Measurements from ENCODE around the gene CABLES2.

Gene CABLES2

GRCh38 chr20:62370115-62370806 lies 36.8 kb downstream of the CABLES2 start:
- DNase-seq, result no peak

GRCh38 chr20:62369815-62370114 lies 37.3 kb downstream of the CABLES2 start:
- DNase-seq, result no peak

GRCh38 chr20:62368976-62369814 lies 37.9 kb downstream of the CABLES2 start:
- DNase-seq, result no peak

GRCh38 chr20:62368392-62368975 lies 38.6 kb downstream of the CABLES2 start:
- no peak for DNase-seq

- DNase-seq, result no peak
These were observed 39.3 kb downstream of the CABLES2 start for GRCh38 chr20:62367633-62368391.

GRCh38 chr20:62367136-62367632 lies 39.9 kb downstream of the CABLES2 start, which contains the start of gene LAMA5:
Gene LAMA5, minus strand, starts transcription at chr20:62367312. Its CDS starts 67 bp downstream, at chr20:62367245.
- DNase-seq, result no peak

- no peak for DNase-seq
These were observed 40.5 kb downstream of the CABLES2 start for GRCh38 chr20:62366370-62367135.

- DNase-seq, result no peak
These were observed 41.2 kb downstream of the CABLES2 start for GRCh38 chr20:62365814-62366369.

- no peak for DNase-seq
These were observed 42.0 kb downstream of the CABLES2 start for GRCh38 chr20:62364911-62365736.

- DNase-seq, result no peak
These were observed 42.9 kb downstream of the CABLES2 start for GRCh38 chr20:62363920-62364851.

- DNase-seq, result no peak
These were observed 43.8 kb downstream of the CABLES2 start for GRCh38 chr20:62362991-62363919.

- DNase-seq, result no peak
These were observed 44.5 kb downstream of the CABLES2 start for GRCh38 chr20:62362590-62362940.

- DNase-seq, result no peak
These were observed 45.1 kb downstream of the CABLES2 start for GRCh38 chr20:62361799-62362589.

GRCh38 chr20:62360854-62361798 lies 46.0 kb downstream of the CABLES2 start:
- DNase-seq, result no peak

- DNase-seq, result no peak
These were observed 47.5 kb downstream of the CABLES2 start for GRCh38 chr20:62359491-62360121.

- DNase-seq, result no peak
These were observed 48.0 kb downstream of the CABLES2 start for GRCh38 chr20:62359043-62359490.
